AG10803 (cell line): ENCODE results near the gene TNFRSF9.
"Not testable (repeated sequence)": the region's sequence is repeated elsewhere in the genome, so short reads cannot be mapped to it uniquely, and the experiment has no call there.

Experiments
- DNase-seq: peaks from one replicate; pipeline ENCODE4 v3.0.0; 2010; ENCODE audit warnings: low read depth
- H3K4me3 ChIP-seq: 2 replicates; pipeline ENCODE4 v1.5.1; 2011; ENCODE audit warnings: mild to moderate bottlenecking, low read length, control low read depth
- CTCF ChIP-seq: conservative IDR thresholded peaks from 2 replicates; pipeline ENCODE4 v1.5.1; 2011; ENCODE audit warnings: mild to moderate bottlenecking, low read length, control low read depth, inconsistent platforms

Gene TNFRSF9

DNA sequence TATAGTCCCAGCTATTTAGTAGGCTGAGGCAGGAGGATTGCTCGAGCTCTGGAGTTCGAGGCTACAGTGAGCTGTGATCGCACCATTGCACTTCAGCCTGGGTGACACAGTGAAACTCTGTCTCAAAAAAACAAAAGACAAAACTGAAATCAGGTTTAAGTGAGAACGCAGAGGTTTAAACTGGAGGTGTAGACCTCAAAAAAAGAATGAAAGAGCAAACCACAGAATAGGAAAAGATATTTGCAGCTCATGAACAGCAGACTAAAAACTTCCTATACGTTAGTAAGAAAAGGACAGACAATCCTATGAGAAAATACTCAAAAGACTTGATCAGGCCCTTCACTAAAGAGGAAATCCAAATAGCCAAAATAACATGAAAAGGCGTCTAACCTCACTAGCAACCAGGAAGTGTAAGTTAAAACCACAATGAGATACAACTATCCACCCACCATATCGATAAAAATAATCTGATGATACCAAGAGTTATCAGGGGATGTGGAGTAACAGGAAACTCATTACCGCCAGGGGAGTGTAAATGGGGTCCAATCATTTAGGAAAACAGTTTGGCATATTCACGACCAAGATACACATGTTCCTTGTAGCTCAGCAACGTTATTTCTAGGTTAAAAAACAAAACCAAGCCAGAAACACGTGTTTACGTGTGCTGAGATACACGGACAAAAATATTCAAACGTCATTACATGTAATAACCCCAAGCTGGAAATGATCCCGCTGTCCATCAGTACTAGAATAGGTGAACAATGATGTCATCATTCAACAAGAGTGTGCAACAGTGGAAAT is 9.8 kb downstream of the TNFRSF9 start:
- no peak for TF ChIP-seq CTCF
- no peak overlapping the region for H3K4me3 ChIP-seq
- no peak for DNase-seq

GRCh38 chr1:7929637-7930036 is 11.0 kb downstream of the TNFRSF9 start:
- no peak for TF ChIP-seq CTCF
- no peak for DNase-seq
- no peak overlapping the region for H3K4me3 ChIP-seq

DNA sequence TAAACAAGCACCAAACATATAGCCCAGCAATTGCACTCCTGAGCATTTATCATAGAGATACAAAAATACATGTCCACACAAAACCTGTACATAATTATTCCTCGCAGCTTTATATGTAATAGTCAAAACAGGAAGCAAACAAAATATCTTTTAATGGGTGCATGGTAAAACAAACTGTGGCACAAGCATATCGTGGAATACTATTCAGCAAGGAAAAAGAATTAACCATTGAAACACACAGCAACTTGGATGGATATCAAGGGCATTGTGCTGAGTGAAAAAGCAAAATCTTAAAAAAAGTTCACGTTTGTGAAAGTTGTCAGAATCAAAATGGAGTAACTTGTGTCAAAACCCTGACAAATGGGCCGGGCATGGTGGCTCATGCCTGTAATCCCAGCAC is 12.4 kb downstream of the TNFRSF9 start:
- no peak overlapping the region for H3K4me3 ChIP-seq
- TF ChIP-seq CTCF, result no peak
- no peak for DNase-seq

GRCh38 chr1:7927061-7927460 is 13.6 kb downstream of the TNFRSF9 start:
- not testable (repeated sequence) for H3K4me3 ChIP-seq, DNase-seq

DNA sequence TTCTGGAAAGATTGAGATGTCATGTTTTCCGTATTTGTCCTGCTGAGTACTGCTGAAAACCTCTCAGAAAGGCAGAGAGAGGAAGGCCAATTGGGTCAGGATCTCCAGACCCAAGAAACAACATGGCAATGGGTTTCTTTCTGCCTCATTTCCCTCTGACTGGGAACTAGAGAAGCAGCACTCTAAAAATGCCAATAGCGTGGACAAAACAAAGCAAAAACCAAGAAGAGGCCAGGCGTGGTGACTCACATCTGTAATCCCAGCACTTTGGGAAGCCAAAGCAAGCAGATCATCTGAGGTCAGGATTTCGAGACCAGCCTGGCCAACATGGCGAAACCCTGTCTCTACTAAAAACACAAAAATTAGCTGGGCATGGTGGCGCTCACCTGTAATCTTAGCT is 18.3 kb downstream of the TNFRSF9 start:
- no peak for TF ChIP-seq CTCF
- no peak overlapping the region for H3K4me3 ChIP-seq
- DNase-seq, result peak; percentile 47

DNA sequence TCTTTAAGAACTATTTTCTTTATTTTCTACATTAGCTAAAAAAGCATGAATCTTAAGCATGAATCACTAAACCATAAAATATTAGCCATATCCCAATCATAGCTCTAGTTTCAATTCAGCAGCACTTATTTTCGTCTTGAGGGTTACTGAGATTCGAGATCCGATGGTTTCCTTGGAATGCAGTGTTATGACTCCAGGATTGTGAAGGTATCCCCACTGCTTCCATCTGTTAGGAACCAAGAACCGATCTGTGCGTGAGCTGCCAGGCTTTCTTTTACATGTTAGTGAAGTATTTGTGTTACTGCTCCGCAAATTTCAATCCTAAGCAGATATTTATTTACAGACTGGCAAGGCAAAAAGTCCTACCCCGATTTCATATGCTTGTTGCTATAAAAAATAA is 18.8 kb downstream of the TNFRSF9 start:
- peak; percentile 28 for DNase-seq
- no peak overlapping the region for H3K4me3 ChIP-seq
- TF ChIP-seq CTCF, result no peak

- H3K4me3 ChIP-seq, result no peak overlapping the region
- no peak for TF ChIP-seq CTCF
- DNase-seq, result no peak
Observed at GRCh38 chr1:7919880-7920279, 20.8 kb downstream of the TNFRSF9 start.

DNA sequence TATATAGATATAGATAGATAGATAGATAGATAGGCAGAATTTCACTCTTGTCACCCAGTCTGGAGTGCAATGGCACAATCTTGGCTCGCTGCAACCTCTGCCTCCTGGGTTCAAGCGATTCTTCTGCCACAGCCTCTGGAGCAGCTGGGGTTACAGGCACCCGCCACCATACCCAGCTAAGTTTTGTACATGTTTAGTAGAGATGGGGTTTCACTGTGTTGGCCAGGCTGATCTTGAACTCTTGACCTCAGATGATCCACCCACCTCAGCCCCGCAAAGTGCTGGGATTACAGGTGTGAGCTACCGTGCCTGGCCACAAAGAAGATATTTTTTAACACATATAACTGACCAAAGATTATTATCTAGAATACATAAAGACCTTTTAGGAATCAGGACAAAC is 22.7 kb downstream of the TNFRSF9 start:
- not testable (repeated sequence) for H3K4me3 ChIP-seq, DNase-seq
